GM13977 (cell line): ENCODE measurements around the gene RNF150.

Experiments
- DNase-seq: peaks from one replicate; pipeline ENCODE4 v3.0.0; 2012; ENCODE audit warnings: low spot score
- CTCF ChIP-seq: IDR thresholded peaks from 2 replicates; pipeline ENCODE4 v1.5.1; 2012; ENCODE audit warnings: mild to moderate bottlenecking, control low read depth; ENCODE audit not compliant: insufficient read depth; ENCODE audit errors: extremely low read depth, missing control alignments
- in situ Hi-C: fragments of 300-500 bp; cut with MboI; formaldehyde crosslinking; loops from one replicate; pipeline ENCODE4 v1.12.0; 2022; ENCODE audit warnings: low sequenced_read_pairs, low pct_unique_long_range_greater_than_20kb, mixed read lengths, inconsistent platforms; ENCODE audit not compliant: unreplicated experiment

Gene RNF150

GRCh38 chr4:141144207-141144606 is 10.9 kb upstream of the RNF150 start:
- in situ Hi-C loops: no loop called here
- TF ChIP-seq CTCF: no peak
- no peak for DNase-seq

- TF ChIP-seq CTCF: no peak
- DNase-seq: no peak
- in situ Hi-C loops: no loop called here
Observed at GRCh38 chr4:141142423-141142822, 9.2 kb upstream of the RNF150 start.

- TF ChIP-seq CTCF: no peak
- no peak for DNase-seq
- in situ Hi-C loops: no loop called here
Observed at GRCh38 chr4:141140391-141141200, 7.3 kb upstream of the RNF150 start.

GRCh38 chr4:141133999-141134995 is 1.0 kb upstream of the RNF150 start:
- DNase-seq: no peak
- in situ Hi-C loops: no loop called here
- TF ChIP-seq CTCF: no peak

GRCh38 chr4:141132709-141133145 is 542 bp downstream of the RNF150 start:
- in situ Hi-C loops: no loop called here
- no peak for TF ChIP-seq CTCF
- peak; percentile 56 for DNase-seq

- TF ChIP-seq CTCF: no peak
- no peak for DNase-seq
- in situ Hi-C loops: no loop called here
Observed at GRCh38 chr4:141132072-141132708, 1.1 kb downstream of the RNF150 start.
